Measurements from ENCODE around the gene MYH15. TPM values are rescaled to one million over a fixed set of nuclear protein-coding genes. Genes with fewer than 3 reads are reported as not detected.

The MYH15 gene
- polyA plus RNA-seq, 1 donor from 2014 or later: 0.71 TPM

Other genes starting within 250 kb of the MYH15 start
- not detected in 2 replicates for gene HHLA2, start 214.0 kb downstream of the MYH15 start, polyA plus RNA-seq
- 29.3 and 32.0 TPM in 2 replicates for gene CIP2A, start 78.8 kb upstream of the MYH15 start, polyA plus RNA-seq
- 52.5 and 58.7 TPM in 2 replicates for gene DZIP3, start 79.1 kb upstream of the MYH15 start, polyA plus RNA-seq
- not detected in 2 replicates for gene RETNLB, start 246.8 kb upstream of the MYH15 start, polyA plus RNA-seq